Rectal smooth muscle tissue (tissue), 1 donor: Measurements from ENCODE around the gene NELFA.
"Not testable (repeated sequence)": the region's sequence is repeated elsewhere in the genome, so short reads cannot be mapped to it uniquely, and the experiment has no call there.

Source experiments
- H3K27ac ChIP-seq: one replicate; pipeline ENCODE4 v1.7.0; 2013; ENCODE audit warnings: low read depth, low read length, inconsistent platforms
- H3K27me3 ChIP-seq: one replicate; pipeline ENCODE4 v1.7.0; 2013; ENCODE audit warnings: low read length; ENCODE audit not compliant: control insufficient read depth, insufficient read depth
- H3K36me3 ChIP-seq: one replicate; pipeline ENCODE4 v1.7.0; 2013; ENCODE audit warnings: low read length; ENCODE audit not compliant: control insufficient read depth, insufficient read depth
- H3K4me1 ChIP-seq: one replicate; pipeline ENCODE4 v1.7.0; 2013; ENCODE audit warnings: low read length; ENCODE audit not compliant: control insufficient read depth, insufficient read depth
- H3K4me3 ChIP-seq: one replicate; pipeline ENCODE4 v1.7.0; 2013; ENCODE audit warnings: low read length
- H3K9ac ChIP-seq: one replicate; pipeline ENCODE4 v1.7.0; 2013; ENCODE audit warnings: low read length

The NELFA gene

GRCh38 chr4:2044542-2045517 lies 36.1 kb upstream of the NELFA start:
- H3K4me1 ChIP-seq = no peaks in the 10 kb centered on the region
- no peaks in the 10 kb centered on the region for H3K36me3 ChIP-seq
- H3K4me3 ChIP-seq = no peak overlapping the region
- H3K9ac ChIP-seq = no peak overlapping the region
- no peak overlapping the region for H3K27ac ChIP-seq
- peaks cover 15% of the 10 kb centered on the region for H3K27me3 ChIP-seq

- no peak overlapping the region for H3K27ac ChIP-seq
- H3K27me3 ChIP-seq = peaks cover 15% of the 10 kb centered on the region
- no peaks in the 10 kb centered on the region for H3K36me3 ChIP-seq
- H3K4me1 ChIP-seq = no peaks in the 10 kb centered on the region
- H3K9ac ChIP-seq = no peak overlapping the region
- H3K4me3 ChIP-seq = no peak overlapping the region
These were observed 35.3 kb upstream of the NELFA start for GRCh38 chr4:2044119-2044485.

GRCh38 chr4:2043396-2044118 lies 34.8 kb upstream of the NELFA start:
- no peaks in the 10 kb centered on the region for H3K36me3 ChIP-seq
- H3K9ac ChIP-seq = no peak overlapping the region
- no peak overlapping the region for H3K27ac ChIP-seq
- peaks cover 15% of the 10 kb centered on the region for H3K27me3 ChIP-seq
- H3K4me1 ChIP-seq = no peaks in the 10 kb centered on the region
- no peak overlapping the region for H3K4me3 ChIP-seq

GRCh38 chr4:2042947-2043395 lies 34.2 kb upstream of the NELFA start:
- no peak overlapping the region for H3K4me3 ChIP-seq
- H3K27me3 ChIP-seq = peaks cover 14% of the 10 kb centered on the region

GRCh38 chr4:2042204-2042946 lies 33.6 kb upstream of the NELFA start:
- H3K27me3 ChIP-seq = peaks cover 9% of the 10 kb centered on the region
- H3K27ac ChIP-seq = no peak overlapping the region
- no peak overlapping the region for H3K9ac ChIP-seq
- no peaks in the 10 kb centered on the region for H3K36me3 ChIP-seq
- peak overlapping the region; percentile 73 for H3K4me3 ChIP-seq
- H3K4me1 ChIP-seq = no peaks in the 10 kb centered on the region

More at GRCh38 chr4:2042947-2043395, 34.2 kb upstream of the NELFA start:
- Histone ChIP-seq H3K4me1 (no peaks in the 10 kb centered on the region), H3K9ac (no peak overlapping the region), H3K36me3 (no peaks in the 10 kb centered on the region), H3K27ac (no peak overlapping the region)

GRCh38 chr4:2041239-2042130 lies 32.7 kb upstream of the NELFA start:
- no peaks in the 10 kb centered on the region for H3K36me3 ChIP-seq
- H3K27me3 ChIP-seq = peaks cover 9% of the 10 kb centered on the region
- no peak overlapping the region for H3K9ac ChIP-seq
- H3K4me1 ChIP-seq = no peaks in the 10 kb centered on the region
- no peak overlapping the region for H3K27ac ChIP-seq
- peak overlapping the region; percentile 73 for H3K4me3 ChIP-seq

- H3K27me3 ChIP-seq = peaks cover 9% of the 10 kb centered on the region
- no peaks in the 10 kb centered on the region for H3K36me3 ChIP-seq
- no peaks in the 10 kb centered on the region for H3K4me1 ChIP-seq
- no peak overlapping the region for H3K27ac ChIP-seq
- H3K4me3 ChIP-seq = peak overlapping the region; percentile 73
- H3K9ac ChIP-seq = no peak overlapping the region
These were observed 31.8 kb upstream of the NELFA start for GRCh38 chr4:2040391-2041238.

- H3K36me3 ChIP-seq = no peaks in the 10 kb centered on the region
- no peaks in the 10 kb centered on the region for H3K4me1 ChIP-seq
- peak overlapping the region; percentile 17 for H3K4me3 ChIP-seq
- no peak overlapping the region for H3K9ac ChIP-seq
- H3K27ac ChIP-seq = no peak overlapping the region
- peaks cover 7% of the 10 kb centered on the region for H3K27me3 ChIP-seq
These were observed 28.1 kb upstream of the NELFA start for GRCh38 chr4:2036866-2037265.

- H3K27me3 ChIP-seq = peaks cover 3% of the 10 kb centered on the region
- H3K4me1 ChIP-seq = no peaks in the 10 kb centered on the region
- no peak overlapping the region for H3K27ac ChIP-seq
- H3K4me3 ChIP-seq = peak overlapping the region; percentile 17
- H3K36me3 ChIP-seq = no peaks in the 10 kb centered on the region
- H3K9ac ChIP-seq = no peak overlapping the region
These were observed 27.6 kb upstream of the NELFA start for GRCh38 chr4:2036327-2036726.

GRCh38 chr4:2031161-2031560 lies 22.4 kb upstream of the NELFA start:
- H3K27me3 ChIP-seq, H3K4me1 ChIP-seq, H3K4me3 ChIP-seq, H3K27ac ChIP-seq, H3K36me3 ChIP-seq, H3K9ac ChIP-seq: not testable (repeated sequence)

- not testable (repeated sequence) for H3K36me3 ChIP-seq, H3K4me1 ChIP-seq, H3K4me3 ChIP-seq, H3K27ac ChIP-seq, H3K9ac ChIP-seq, H3K27me3 ChIP-seq
These were observed 18.3 kb upstream of the NELFA start for GRCh38 chr4:2027120-2027519.
